Mesenchymal stem cell (in vitro differentiated cells and primary cell): ENCODE results near the gene CPHXL.

ENCODE experiments used
- DNase-seq: peaks from one replicate; pipeline ENCODE4 v3.0.0-alpha.2; 2013
- H2AFZ ChIP-seq: one replicate; pipeline ENCODE4 v1.6.1; 2013; ENCODE audit warnings: low read depth, mild to moderate bottlenecking, control low read depth, inconsistent platforms, low read length, moderate library complexity
- H2AK5ac ChIP-seq: 2 replicates; pipeline ENCODE4 v1.6.1; 2013; ENCODE audit warnings: low read length, moderate library complexity, mild to moderate bottlenecking, inconsistent platforms; ENCODE audit not compliant: severe bottlenecking
- H2BK120ac ChIP-seq: one replicate; pipeline ENCODE4 v1.6.1; 2013; ENCODE audit warnings: low read depth, mild to moderate bottlenecking, inconsistent platforms, low read length, moderate library complexity
- H2BK12ac ChIP-seq, 2 experiments: one replicate each; pipeline ENCODE4 v1.6.1; 2013; ENCODE audit warnings: inconsistent platforms in 2 of 2, low read length in 2 of 2, mild to moderate bottlenecking in 2 of 2, moderate library complexity in 2 of 2, control low read depth in 1 of 2
- H2BK15ac ChIP-seq: one replicate; pipeline ENCODE4 v1.6.1; 2013; ENCODE audit warnings: mild to moderate bottlenecking, low read depth, inconsistent platforms; ENCODE audit not compliant: poor library complexity, severe bottlenecking
- H2BK5ac ChIP-seq: 2 replicates; pipeline ENCODE4 v1.6.1; 2013; ENCODE audit warnings: low read depth, mild to moderate bottlenecking, low read length, control low read depth, inconsistent platforms; ENCODE audit not compliant: poor library complexity, severe bottlenecking
- H3K14ac ChIP-seq, 2 experiments: one replicate each; pipeline ENCODE4 v1.6.1; 2013; ENCODE audit warnings: inconsistent platforms in 2 of 2, low read length in 2 of 2, control low read depth in 1 of 2, mild to moderate bottlenecking in 1 of 2, moderate library complexity in 1 of 2
- H3K18ac ChIP-seq, 2 experiments: one replicate each; pipeline ENCODE4 v1.6.1; 2013; ENCODE audit warnings: inconsistent platforms in 2 of 2, low read length in 2 of 2, control low read depth in 1 of 2, low read depth in 1 of 2, mild to moderate bottlenecking in 1 of 2
- H3K23ac ChIP-seq, 2 experiments: one replicate each; pipeline ENCODE4 v1.6.1; 2013; ENCODE audit warnings: inconsistent platforms in 2 of 2, low read length in 2 of 2, mild to moderate bottlenecking in 2 of 2, moderate library complexity in 2 of 2, control low read depth in 1 of 2
- H3K27ac ChIP-seq: 2 replicates; pipeline ENCODE4 v1.5.1; 2013; ENCODE audit warnings: mild to moderate bottlenecking, moderate library complexity, low read length, control low read depth, inconsistent platforms; ENCODE audit not compliant: poor library complexity, severe bottlenecking
- H3K27me3 ChIP-seq, 2 experiments: 2 replicates each; pipeline versions ENCODE4 v1.6.1 to v1.7.0; 2013; ENCODE audit warnings: low read length in 2 of 2, mild to moderate bottlenecking in 2 of 2, moderate library complexity in 2 of 2, control low read depth in 1 of 2, inconsistent platforms in 1 of 2; ENCODE audit not compliant: control insufficient read depth in 1 of 2, insufficient read depth in 1 of 2
- H3K36me3 ChIP-seq, 2 experiments: 2 replicates each; pipeline versions ENCODE4 v1.6.1 to v1.7.0; 2013; ENCODE audit warnings: low read length in 2 of 2, control low read depth in 1 of 2, inconsistent platforms in 1 of 2, low read depth in 1 of 2, mild to moderate bottlenecking in 1 of 2; ENCODE audit not compliant: insufficient read depth in 2 of 2, control insufficient read depth in 1 of 2
- H3K4ac ChIP-seq, 2 experiments: one replicate each; pipeline ENCODE4 v1.6.1; 2013; ENCODE audit warnings: inconsistent platforms in 2 of 2, low read length in 2 of 2, mild to moderate bottlenecking in 2 of 2, moderate library complexity in 2 of 2, control low read depth in 1 of 2, low read depth in 1 of 2
- H3K4me1 ChIP-seq: 2 replicates; pipeline ENCODE4 v1.6.1; 2013; ENCODE audit warnings: low read depth, low read length, control low read depth; ENCODE audit not compliant: control insufficient read depth, insufficient read depth
- H3K4me2 ChIP-seq: 2 replicates; pipeline ENCODE4 v1.6.1; 2013; ENCODE audit warnings: low read length, mild to moderate bottlenecking, inconsistent platforms; ENCODE audit not compliant: poor library complexity, severe bottlenecking
- H3K4me3 ChIP-seq, 2 experiments: 2 replicates each; pipeline versions ENCODE4 v1.5.1 to v1.7.0; 2013; ENCODE audit warnings: low read length in 2 of 2, mild to moderate bottlenecking in 2 of 2, control low read depth in 1 of 2, low read depth in 1 of 2; ENCODE audit not compliant: insufficient read depth in 1 of 2
- H3K79me1 ChIP-seq: replicated peaks from 2 replicates; pipeline ENCODE4 v1.6.1; 2013; ENCODE audit warnings: mild to moderate bottlenecking, control low read depth, low read length, inconsistent platforms; ENCODE audit not compliant: poor library complexity, severe bottlenecking
- H3K9ac ChIP-seq: 2 replicates; pipeline ENCODE4 v1.7.0; 2013; ENCODE audit warnings: mild to moderate bottlenecking, low read length, moderate library complexity
- H3K9me3 ChIP-seq: 2 replicates; pipeline ENCODE4 v1.7.0; 2013; ENCODE audit warnings: mild to moderate bottlenecking, low read length; ENCODE audit not compliant: control insufficient read depth
- H4K8ac ChIP-seq: one replicate; pipeline ENCODE4 v1.6.1; 2013; ENCODE audit warnings: inconsistent platforms, mild to moderate bottlenecking, low read length, moderate library complexity
- H4K91ac ChIP-seq: one replicate; pipeline ENCODE4 v1.6.1; 2013; ENCODE audit warnings: mild to moderate bottlenecking, low read length, inconsistent platforms
- WGBS: methylation state at CpG from one replicate; pipeline ENCODE4 v1.1.7; 2013; ENCODE audit warnings: mixed read lengths; 5-methylcytosine and 5-hydroxymethylcytosine counted together

Gene CPHXL

GRCh38 chr16:75697571-75697970 is 28.7 kb downstream of the CPHXL start:
- H2AFZ ChIP-seq = no peak overlapping the region
- H3K79me1 ChIP-seq = no peaks in the 10 kb centered on the region
- H2BK12ac ChIP-seq = no peak overlapping the region

GRCh38 chr16:75695708-75696107 is 30.6 kb downstream of the CPHXL start:
- Histone ChIP-seq H3K14ac (no peak overlapping the region), H3K27ac (no peak overlapping the region), H3K4ac (no peak overlapping the region), H3K4me1 (no peaks in the 10 kb centered on the region), H3K9ac (no peak overlapping the region), H2BK5ac (no peak overlapping the region), H2BK15ac (no peak overlapping the region), H3K4me2 (no peak overlapping the region), H3K79me1 (no peaks in the 10 kb centered on the region), H2AK5ac (no peak overlapping the region), H3K9me3 (no peaks in the 10 kb centered on the region), H2BK120ac (no peak overlapping the region), H3K18ac (no peak overlapping the region), H2BK12ac (no peak overlapping the region), H3K36me3 (no peaks in the 10 kb centered on the region), H4K8ac (no peak overlapping the region), H3K27me3 (no peaks in the 10 kb centered on the region), H2AFZ (no peak overlapping the region), H4K91ac (no peak overlapping the region), H3K23ac (no peak overlapping the region), H3K4me3 (no peak overlapping the region)
- DNase-seq = no peak
- 85% methylated on average over 5 of the region's 6 CpGs for WGBS

More at GRCh38 chr16:75697571-75697970, 28.7 kb downstream of the CPHXL start:
- no peak overlapping the region for H2AK5ac ChIP-seq
- H3K4ac ChIP-seq = no peak overlapping the region
- no peak for DNase-seq
- H2BK15ac ChIP-seq = no peak overlapping the region
- no peaks in the 10 kb centered on the region for H3K4me1 ChIP-seq
- no peak overlapping the region for H3K4me3 ChIP-seq
- WGBS = 93% methylated on average over 4 of the region's 5 CpGs
- H4K91ac ChIP-seq = no peak overlapping the region
- H3K18ac ChIP-seq = no peak overlapping the region
- H3K27me3 ChIP-seq = no peaks in the 10 kb centered on the region
- no peaks in the 10 kb centered on the region for H3K36me3 ChIP-seq
- no peak overlapping the region for H3K14ac ChIP-seq
- no peak overlapping the region for H2BK120ac ChIP-seq
- H2BK5ac ChIP-seq = no peak overlapping the region
- H4K8ac ChIP-seq = no peak overlapping the region
- H3K9me3 ChIP-seq = no peaks in the 10 kb centered on the region
- H3K23ac ChIP-seq = no peak overlapping the region
- no peak overlapping the region for H3K9ac ChIP-seq
- H3K4me2 ChIP-seq = no peak overlapping the region
- no peak overlapping the region for H3K27ac ChIP-seq

GRCh38 chr16:75687361-75687760 is 38.9 kb downstream of the CPHXL start:
- H3K4me2 ChIP-seq = no peak overlapping the region
- no peak for DNase-seq

GRCh38 chr16:75682308-75682707 is 44.0 kb downstream of the CPHXL start:
- H2AFZ ChIP-seq = no peak overlapping the region
- no peak overlapping the region for H3K9ac ChIP-seq
- no peaks in the 10 kb centered on the region for H3K79me1 ChIP-seq
- H3K4me2 ChIP-seq = no peak overlapping the region
- H3K4ac ChIP-seq = no peak overlapping the region
- H2BK12ac ChIP-seq = no peak overlapping the region
- DNase-seq = no peak
- no peak overlapping the region for H2BK120ac ChIP-seq
- no peak overlapping the region for H2AK5ac ChIP-seq
- H3K23ac ChIP-seq = no peak overlapping the region
- H4K91ac ChIP-seq = no peak overlapping the region
- H3K36me3 ChIP-seq = no peaks in the 10 kb centered on the region
- H2BK15ac ChIP-seq = no peak overlapping the region
- no peak overlapping the region for H4K8ac ChIP-seq
- WGBS = 94% methylated on average over 14 of the region's 14 CpGs
- no peaks in the 10 kb centered on the region for H3K4me1 ChIP-seq
- H3K14ac ChIP-seq = no peak overlapping the region
- H3K27ac ChIP-seq = no peak overlapping the region
- peaks cover 10% of the 10 kb centered on the region for H3K9me3 ChIP-seq
- no peak overlapping the region for H3K18ac ChIP-seq
- no peak overlapping the region for H3K4me3 ChIP-seq
- H2BK5ac ChIP-seq = no peak overlapping the region
- no peaks in the 10 kb centered on the region for H3K27me3 ChIP-seq

More at GRCh38 chr16:75687361-75687760, 38.9 kb downstream of the CPHXL start:
- H2BK12ac ChIP-seq = no peak overlapping the region
- H3K27ac ChIP-seq = no peak overlapping the region
- no peak overlapping the region for H3K18ac ChIP-seq
- no peak overlapping the region for H3K4ac ChIP-seq
- H3K9me3 ChIP-seq = peaks cover 10% of the 10 kb centered on the region
- no peak overlapping the region for H2AK5ac ChIP-seq
- H2AFZ ChIP-seq = no peak overlapping the region
- no peaks in the 10 kb centered on the region for H3K36me3 ChIP-seq
- no peak overlapping the region for H3K4me3 ChIP-seq
- H3K23ac ChIP-seq = no peak overlapping the region
- no peak overlapping the region for H2BK120ac ChIP-seq
- no peak overlapping the region for H2BK15ac ChIP-seq
- no peaks in the 10 kb centered on the region for H3K27me3 ChIP-seq
- no peak overlapping the region for H3K9ac ChIP-seq
- H3K14ac ChIP-seq = no peak overlapping the region
- H2BK5ac ChIP-seq = no peak overlapping the region
- H3K79me1 ChIP-seq = no peaks in the 10 kb centered on the region
- no peak overlapping the region for H4K91ac ChIP-seq
- H4K8ac ChIP-seq = no peak overlapping the region
- H3K4me1 ChIP-seq = no peaks in the 10 kb centered on the region
